Dedifferentiated amniotic fluid mesenchymal stem cell (primary cell): ENCODE data around the gene VEPH1.
A peak's percentile ranks its signal among the peaks of the same experiment; 100 is the strongest.

Experiments used
- DNase-seq: peaks from one replicate; pipeline ENCODE4 v3.0.0-alpha.2; 2016; ENCODE audit errors: extremely low spot score

The VEPH1 gene

GRCh38 chr3:157388976-157389375 lies 114.2 kb downstream of the VEPH1 start:
- peak; percentile 32 for DNase-seq

- no peak for DNase-seq
Measured at GRCh38 chr3:157387708-157388435, 115.3 kb downstream of the VEPH1 start.

- no peak for DNase-seq
Measured at GRCh38 chr3:157384491-157384890, 118.7 kb downstream of the VEPH1 start.

- no peak for DNase-seq
Measured at GRCh38 chr3:157384031-157384430, 119.2 kb downstream of the VEPH1 start.

GRCh38 chr3:157381606-157382005 lies 121.6 kb downstream of the VEPH1 start:
- no peak for DNase-seq

GRCh38 chr3:157379525-157380140 lies 123.6 kb downstream of the VEPH1 start:
- no peak for DNase-seq

- no peak for DNase-seq
Measured at GRCh38 chr3:157376603-157377300, 126.5 kb downstream of the VEPH1 start.

GRCh38 chr3:157375342-157375986 lies 127.8 kb downstream of the VEPH1 start:
- DNase-seq, result no peak

- DNase-seq, result no peak
Measured at GRCh38 chr3:157374933-157375332, 128.3 kb downstream of the VEPH1 start.

- DNase-seq, result no peak
Measured at GRCh38 chr3:157373783-157374182, 129.4 kb downstream of the VEPH1 start.

GRCh38 chr3:157370867-157371266 lies 132.3 kb downstream of the VEPH1 start:
- no peak for DNase-seq

- no peak for DNase-seq
Measured at GRCh38 chr3:157369727-157370421, 133.3 kb downstream of the VEPH1 start.

GRCh38 chr3:157368171-157368570 lies 135.0 kb downstream of the VEPH1 start:
- no peak for DNase-seq

GRCh38 chr3:157363393-157363792 lies 139.8 kb downstream of the VEPH1 start:
- no peak for DNase-seq

- DNase-seq, result no peak
Measured at GRCh38 chr3:157362348-157362747, 140.9 kb downstream of the VEPH1 start.

- peak; percentile 94 for DNase-seq
Measured at GRCh38 chr3:157360044-157360443, 143.2 kb downstream of the VEPH1 start.

- DNase-seq, result no peak
Measured at GRCh38 chr3:157356541-157356940, 146.7 kb downstream of the VEPH1 start.

GRCh38 chr3:157355276-157355675 lies 147.9 kb downstream of the VEPH1 start:
- no peak for DNase-seq

GRCh38 chr3:157354722-157355121 lies 148.5 kb downstream of the VEPH1 start:
- no peak for DNase-seq

GRCh38 chr3:157354254-157354653 lies 149.0 kb downstream of the VEPH1 start:
- no peak for DNase-seq

- DNase-seq, result no peak
Measured at GRCh38 chr3:157353652-157354051, 149.6 kb downstream of the VEPH1 start.

GRCh38 chr3:157351981-157352380 lies 151.2 kb downstream of the VEPH1 start:
- no peak for DNase-seq
